ENCODE results near the gene PPM1J. TPM values are rescaled to one million over a fixed set of nuclear protein-coding genes. Genes with fewer than 3 reads are reported as not detected.
"Not testable (repeated sequence)": the region's sequence is repeated elsewhere in the genome, so short reads cannot be mapped to it uniquely, and the experiment has no call there.

PPM1J gene
- total RNA-seq, 1 donor from 2014 or later, result 5.4 TPM

DNA sequence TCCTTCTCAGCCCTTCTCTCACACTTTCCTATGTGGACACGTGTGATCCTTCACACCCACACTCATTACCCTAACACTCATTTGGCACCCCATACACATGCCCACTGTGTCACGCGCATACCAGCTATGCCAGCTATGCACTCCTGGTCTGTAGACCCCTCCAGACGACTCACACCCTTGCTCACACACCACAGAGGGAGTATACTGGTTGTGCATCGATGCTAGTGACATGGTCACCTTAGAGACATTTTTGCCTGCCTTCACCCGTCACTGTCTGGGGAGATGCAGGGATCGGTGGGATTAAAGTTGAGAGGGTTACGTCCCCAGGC lies 8.3 kb upstream of the PPM1J start:
- intact Hi-C loops (cut with micrococcal nuclease), result no loop called here
- H3K4me1 ChIP-seq, result peaks cover 17% of the 10 kb centered on the region
- H3K4me3 ChIP-seq, result no peak overlapping the region
- H3K27ac ChIP-seq (replicated peaks), result no peak overlapping the region
- H3K27me3 ChIP-seq (ENCODE audit: low read depth), result peaks cover 43% of the 10 kb centered on the region
- TF ChIP-seq, protein P1, sequence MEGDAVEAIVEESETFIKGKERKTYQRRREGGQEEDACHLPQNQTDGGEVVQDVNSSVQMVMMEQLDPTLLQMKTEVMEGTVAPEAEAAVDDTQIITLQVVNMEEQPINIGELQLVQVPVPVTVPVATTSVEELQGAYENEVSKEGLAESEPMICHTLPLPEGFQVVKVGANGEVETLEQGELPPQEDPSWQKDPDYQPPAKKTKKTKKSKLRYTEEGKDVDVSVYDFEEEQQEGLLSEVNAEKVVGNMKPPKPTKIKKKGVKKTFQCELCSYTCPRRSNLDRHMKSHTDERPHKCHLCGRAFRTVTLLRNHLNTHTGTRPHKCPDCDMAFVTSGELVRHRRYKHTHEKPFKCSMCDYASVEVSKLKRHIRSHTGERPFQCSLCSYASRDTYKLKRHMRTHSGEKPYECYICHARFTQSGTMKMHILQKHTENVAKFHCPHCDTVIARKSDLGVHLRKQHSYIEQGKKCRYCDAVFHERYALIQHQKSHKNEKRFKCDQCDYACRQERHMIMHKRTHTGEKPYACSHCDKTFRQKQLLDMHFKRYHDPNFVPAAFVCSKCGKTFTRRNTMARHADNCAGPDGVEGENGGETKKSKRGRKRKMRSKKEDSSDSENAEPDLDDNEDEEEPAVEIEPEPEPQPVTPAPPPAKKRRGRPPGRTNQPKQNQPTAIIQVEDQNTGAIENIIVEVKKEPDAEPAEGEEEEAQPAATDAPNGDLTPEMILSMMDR (IDR thresholded peaks at IDR 0.05; ENCODE audit: borderline replicate concordance), result no peak
- no peaks in the 10 kb centered on the region for H3K9me3 ChIP-seq (replicated peaks)
- no peak for DNase-seq
- H3K36me3 ChIP-seq, result no peaks in the 10 kb centered on the region

DNA sequence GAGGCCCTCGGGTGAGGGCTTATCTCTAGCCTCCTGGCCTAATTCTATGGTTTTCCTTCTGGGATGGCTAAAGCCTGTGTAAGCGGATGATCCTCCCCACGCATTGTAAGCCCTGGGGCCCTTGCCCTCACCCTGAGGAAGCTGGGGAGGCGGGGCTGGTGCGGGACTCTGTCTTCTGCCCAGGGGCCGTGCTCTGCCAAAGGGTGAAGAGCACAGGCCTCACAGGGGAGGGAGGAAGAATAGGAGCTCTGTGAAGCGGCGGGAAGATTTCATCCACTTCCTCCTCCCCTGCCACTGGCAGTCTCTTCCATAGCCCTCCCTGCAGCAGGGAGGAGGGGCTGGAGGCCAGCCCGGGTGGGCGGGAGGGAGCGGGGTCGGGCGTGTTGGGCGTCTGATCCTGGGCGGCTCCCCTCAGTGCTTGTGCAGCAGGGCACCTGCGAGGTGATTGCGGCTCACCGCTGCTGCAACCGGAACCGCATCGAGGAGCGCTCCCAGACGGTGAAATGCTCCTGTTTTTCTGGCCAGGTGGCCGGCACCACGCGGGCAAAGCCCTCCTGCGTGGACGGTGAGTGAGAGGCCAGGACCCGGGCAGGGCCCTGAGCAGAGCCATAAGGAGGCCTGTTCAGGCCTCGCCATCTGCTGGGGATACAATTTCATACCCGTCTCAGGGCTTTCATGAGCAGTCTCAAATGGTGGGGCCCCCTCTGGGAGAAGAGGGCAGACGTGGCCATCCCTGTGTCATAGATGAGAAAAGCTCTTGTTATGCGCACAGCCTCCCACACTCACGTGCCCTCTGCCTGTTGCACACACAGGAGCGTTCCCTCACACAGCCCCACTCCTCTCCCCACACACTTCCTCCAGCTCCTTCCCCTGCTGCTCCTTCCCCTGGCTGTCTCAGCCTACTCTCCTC lies 7.7 kb upstream of the PPM1J start:
- Histone ChIP-seq H3K36me3 (no peaks in the 10 kb centered on the region), H3K4me1 (peaks cover 19% of the 10 kb centered on the region), H3K4me3 (peak overlapping the region; percentile 49), H3K9me3 (replicated peaks) (no peaks in the 10 kb centered on the region), H3K27ac (replicated peaks) (no peak overlapping the region), H3K27me3 (ENCODE audit: low read depth) (peaks cover 43% of the 10 kb centered on the region)
- TF ChIP-seq, protein P1 (IDR thresholded peaks at IDR 0.05; ENCODE audit: borderline replicate concordance), result no peak
- intact Hi-C loops (cut with micrococcal nuclease), result no loop called here
- no peak for DNase-seq

GRCh38 chr1:112721966-112722524 lies 6.9 kb upstream of the PPM1J start:
- H3K27ac ChIP-seq (replicated peaks), result no peak overlapping the region
- H3K4me3 ChIP-seq, result peak overlapping the region; percentile 49
- intact Hi-C loops (cut with micrococcal nuclease), result no loop called here
- TF ChIP-seq, protein P1 (IDR thresholded peaks at IDR 0.05; ENCODE audit: borderline replicate concordance), result no peak
- H3K9me3 ChIP-seq (replicated peaks), result no peaks in the 10 kb centered on the region
- peaks cover 43% of the 10 kb centered on the region for H3K27me3 ChIP-seq (ENCODE audit: low read depth)
- H3K4me1 ChIP-seq, result peaks cover 19% of the 10 kb centered on the region
- H3K36me3 ChIP-seq, result no peaks in the 10 kb centered on the region
- DNase-seq, result no peak

GRCh38 chr1:112721294-112721693 lies 6.2 kb upstream of the PPM1J start:
- H3K4me3 ChIP-seq; H3K27ac ChIP-seq (replicated peaks); H3K9me3 ChIP-seq (replicated peaks); DNase-seq; intact Hi-C loops (cut with micrococcal nuclease); H3K36me3 ChIP-seq: not testable (repeated sequence)
- peaks cover 43% of the 10 kb centered on the region for H3K27me3 ChIP-seq (ENCODE audit: low read depth)
- H3K4me1 ChIP-seq, result peaks cover 19% of the 10 kb centered on the region

- DNase-seq, result no peak
- H3K27me3 ChIP-seq (ENCODE audit: low read depth), result peaks cover 43% of the 10 kb centered on the region
- intact Hi-C loops (cut with micrococcal nuclease), result no loop called here
- TF ChIP-seq, protein P1 (IDR thresholded peaks at IDR 0.05; ENCODE audit: borderline replicate concordance), result no peak
- no peaks in the 10 kb centered on the region for H3K36me3 ChIP-seq
- no peaks in the 10 kb centered on the region for H3K9me3 ChIP-seq (replicated peaks)
- H3K4me3 ChIP-seq, result no peak overlapping the region
- H3K4me1 ChIP-seq, result peaks cover 23% of the 10 kb centered on the region
- H3K27ac ChIP-seq (replicated peaks), result no peak overlapping the region
Observed at GRCh38 chr1:112720800-112721199, 5.7 kb upstream of the PPM1J start.

GRCh38 chr1:112719706-112720105 lies 4.6 kb upstream of the PPM1J start:
- Histone ChIP-seq H3K27me3 (ENCODE audit: low read depth) (peaks cover 43% of the 10 kb centered on the region), H3K4me1 (peaks cover 29% of the 10 kb centered on the region), H3K9me3 (replicated peaks) (no peaks in the 10 kb centered on the region), H3K27ac (replicated peaks) (no peak overlapping the region), H3K4me3 (no peak overlapping the region), H3K36me3 (no peaks in the 10 kb centered on the region)
- intact Hi-C loops (cut with micrococcal nuclease), result loop anchor here (5.0 kb wide), 1 partner anchor 83 kb away; no protein-coding TSS in a partner anchor
- no peak for DNase-seq
- TF ChIP-seq, protein P1 (IDR thresholded peaks at IDR 0.05; ENCODE audit: borderline replicate concordance), result no peak

Data from left ventricle myocardium inferior (tissue), 1 donor.